SK-N-SH (cell line): Measurements from ENCODE around the gene SMCP. TPM values are rescaled to one million over a fixed set of nuclear protein-coding genes. Genes with fewer than 3 reads are reported as not detected.

Experiments
- CTCF ChIA-PET: fragments of 300-600, 350-600 bp; formaldehyde crosslinking; extraction: SDS; loops from one replicate; lab custom pipeline; 2021; lab: Yijun Ruan, JAX
- POLR2A ChIA-PET: fragments of 350-600 bp; sonication (Branson Sonifier 250); formaldehyde crosslinking; extraction: SDS; loops from one replicate; lab custom pipeline; 2020; ENCODE audit warnings: antibody characterized with exemption, inconsistent platforms; lab: Yijun Ruan, JAX
- DNase-seq: peaks from one replicate; pipeline ENCODE4 v3.0.0; 2012
- H2AFZ ChIP-seq: fragments of 200-600 bp; sonication (generic); 2 replicates; pipeline ENCODE4 v1.8.1; 2016; ENCODE audit warnings: antibody characterized with exemption, mild to moderate bottlenecking, low read depth
- H3F3A ChIP-seq: fragments of 200-600 bp; sonication (generic); replicated peaks from 2 replicates; pipeline ENCODE3; 2016; ENCODE audit warnings: antibody characterized with exemption, mild to moderate bottlenecking; ENCODE audit not compliant: insufficient read depth
- H3K27ac ChIP-seq, 2 experiments: fragments of 200-500 bp in 1 of 2; fragments of 200-600 bp in 1 of 2; sonication (Bioruptor generic) in 1 of 2; sonication (generic), shearing (Covaris generic) in 1 of 2; 2 replicates each; pipeline versions ENCODE4 v1.5.1 to v1.6.1; 2014 to 2016; ENCODE audit warnings: low read depth in 2 of 2, inconsistent platforms in 1 of 2, low read length in 1 of 2, mild to moderate bottlenecking in 1 of 2, mixed read lengths in 1 of 2
- H3K27me3 ChIP-seq: fragments of 200-600 bp; sonication (generic), shearing (Covaris generic); 2 replicates; pipeline ENCODE4 v1.6.1; 2016; ENCODE audit warnings: mixed run types; ENCODE audit not compliant: insufficient read depth
- H3K36me3 ChIP-seq, 2 experiments: fragments of 200-500 bp in 1 of 2; fragments of 200-600 bp in 1 of 2; sonication (Bioruptor generic) in 1 of 2; sonication (generic) in 1 of 2; replicated peaks in 1 of 2; 2 replicates each; pipeline versions ENCODE3 to v1.5.1; 2014 to 2016; ENCODE audit warnings: low read length in 1 of 2, mild to moderate bottlenecking in 1 of 2; ENCODE audit not compliant: insufficient read depth in 2 of 2, control insufficient read depth in 1 of 2
- H3K4me1 ChIP-seq, 2 experiments: fragments of 200-500 bp in 1 of 2; fragments of 200-600 bp in 1 of 2; sonication (Bioruptor generic) in 1 of 2; sonication (generic), shearing (Covaris generic) in 1 of 2; 2 replicates each; pipeline versions ENCODE4 v1.5.1 to v1.6.1; 2014 to 2016; ENCODE audit warnings: low read depth in 1 of 2, low read length in 1 of 2, mixed run types in 1 of 2; ENCODE audit not compliant: insufficient read depth in 2 of 2, control insufficient read depth in 1 of 2
- H3K4me2 ChIP-seq: fragments of 200-600 bp; sonication (generic), shearing (Covaris generic); 2 replicates; pipeline ENCODE4 v1.6.1; 2017; ENCODE audit warnings: mixed run types
- H3K4me3 ChIP-seq, 2 experiments: fragments of 200-500 bp in 1 of 2; fragments of 200-600 bp in 1 of 2; sonication (Bioruptor generic) in 1 of 2; sonication (generic), shearing (Covaris generic) in 1 of 2; 2 replicates each; pipeline versions ENCODE4 v1.5.1 to v1.8.1; 2014 to 2016; ENCODE audit warnings: low read depth in 2 of 2, inconsistent platforms in 1 of 2, low read length in 1 of 2, mild to moderate bottlenecking in 1 of 2, mixed read lengths in 1 of 2, moderate library complexity in 1 of 2
- H3K79me2 ChIP-seq: fragments of 200-600 bp; sonication (generic); 2 replicates; pipeline ENCODE4 v1.8.1; 2017; ENCODE audit warnings: mild to moderate bottlenecking; ENCODE audit not compliant: insufficient read depth
- H3K9ac ChIP-seq: fragments of 200-600 bp; sonication (generic); 2 replicates; pipeline ENCODE4 v1.6.1; 2017; ENCODE audit warnings: mixed run types
- H3K9me2 ChIP-seq: fragments of 200-600 bp; sonication (generic); 2 replicates; pipeline ENCODE4 v1.6.1; 2017; ENCODE audit warnings: mixed run types
- H3K9me3 ChIP-seq: fragments of 200-600 bp; sonication (generic); 2 replicates; pipeline ENCODE4 v1.6.1; 2017; ENCODE audit warnings: mixed run types, mild to moderate bottlenecking, moderate library complexity
- H4K20me1 ChIP-seq: fragments of 200-600 bp; sonication (generic); 2 replicates; pipeline ENCODE4 v1.6.1; 2017; ENCODE audit warnings: mild to moderate bottlenecking, mixed run types; ENCODE audit not compliant: insufficient read depth
- CTCF ChIP-seq: fragments of 200-600 bp; sonication (generic); IDR thresholded peaks from 2 replicates; pipeline ENCODE4 v1.6.1; 2017; ENCODE audit warnings: antibody characterized with exemption, mild to moderate bottlenecking, moderate library complexity
- EP300 ChIP-seq, 2 experiments: IDR thresholded peaks; 2 replicates each; pipeline versions ENCODE4 v1.4.0 to v1.6.1; 2012; ENCODE audit warnings: borderline replicate concordance in 1 of 2, low read depth in 1 of 2, low read length in 1 of 2
- FOSL2 ChIP-seq: IDR thresholded peaks from 2 replicates; pipeline ENCODE4 v1.4.0; 2012; ENCODE audit warnings: low read depth, mild to moderate bottlenecking, moderate library complexity, borderline replicate concordance
- FOXM1 ChIP-seq: IDR thresholded peaks from 2 replicates; pipeline ENCODE4 v1.4.0; 2012; ENCODE audit warnings: low read depth, mild to moderate bottlenecking
- MEF2A ChIP-seq: IDR thresholded peaks from 2 replicates; pipeline ENCODE4 v1.4.0; 2012; ENCODE audit warnings: low read depth, borderline replicate concordance
- NFIC ChIP-seq: IDR thresholded peaks from 2 replicates; pipeline ENCODE4 v1.4.0; 2012; ENCODE audit warnings: borderline replicate concordance
- NRF1 ChIP-seq: IDR thresholded peaks from 2 replicates; pipeline ENCODE4 v1.6.1; 2012; ENCODE audit warnings: low read depth, mild to moderate bottlenecking, low read length
- RAD21 ChIP-seq: IDR thresholded peaks from 2 replicates; pipeline ENCODE4 v1.6.1; 2012; ENCODE audit warnings: mild to moderate bottlenecking, low read length
- SMC3 ChIP-seq: IDR thresholded peaks from 2 replicates; pipeline ENCODE4 v1.6.1; 2012; ENCODE audit warnings: low read depth, low read length, improper control_type of control experiment
- TEAD4 ChIP-seq: IDR thresholded peaks from 2 replicates; pipeline ENCODE4 v1.4.0; 2012; ENCODE audit warnings: mild to moderate bottlenecking, borderline replicate concordance; ENCODE audit not compliant: insufficient read depth
- USF1 ChIP-seq: IDR thresholded peaks from 2 replicates; pipeline ENCODE4 v1.4.0; 2012; ENCODE audit warnings: low read depth, borderline replicate concordance
- WGBS: methylation state at CpG from one replicate; pipeline ENCODE4 v1.1.6; 2017; ENCODE audit warnings: low lambda C conversion rate; 5-methylcytosine and 5-hydroxymethylcytosine counted together
- polyA plus RNA-seq, 3 experiments: library from polyadenylated mRNA; depleted of rRNA; stranded (reverse); fragments of >200 nt; gene quantifications; 2 replicates each; pipeline ENCODE4 v1.2.3, GENCODE V29; 2012

The SMCP gene
- polyA plus RNA-seq, 1 of the 3 experiments (the other 2 are of a cell fraction): not detected

GRCh38 chr1:152864443-152864842 is 13.7 kb upstream of the SMCP start:
- no peak overlapping the region for H3K4me3 ChIP-seq
- no peaks in the 10 kb centered on the region for H3K9me2 ChIP-seq
- DNase-seq: no peak
- TF ChIP-seq MEF2A (no peak), FOSL2 (no peak)
- H3K9me3 ChIP-seq: no peaks in the 10 kb centered on the region
- POLR2A ChIA-PET: no interaction called here
- no peaks in the 10 kb centered on the region for H3K4me1 ChIP-seq
- no peaks in the 10 kb centered on the region for H3K79me2 ChIP-seq
- H3K27me3 ChIP-seq: no peaks in the 10 kb centered on the region; the same call in 1 of the 2 replicates
- CTCF ChIA-PET: no interaction called here
- H3K4me2 ChIP-seq: no peak overlapping the region
- no peak overlapping the region for H2AFZ ChIP-seq
- no peak overlapping the region for H3K9ac ChIP-seq
- no peaks in the 10 kb centered on the region for H3K36me3 ChIP-seq
- H3K27ac ChIP-seq: no peak overlapping the region
- H4K20me1 ChIP-seq: no peaks in the 10 kb centered on the region
- no peaks in the 10 kb centered on the region for H3F3A ChIP-seq

GRCh38 chr1:152866321-152866720 is 11.8 kb upstream of the SMCP start:
- DNase-seq: no peak
- Histone ChIP-seq H3K4me2 (no peak overlapping the region), H3K27ac (no peak overlapping the region), H3K79me2 (no peaks in the 10 kb centered on the region), H3K4me3 (no peak overlapping the region), H3K4me1 (no peaks in the 10 kb centered on the region), H2AFZ (no peak overlapping the region), H3K9ac (no peak overlapping the region), H3F3A (peaks cover 4% of the 10 kb centered on the region), H3K9me2 (no peaks in the 10 kb centered on the region), H4K20me1 (no peaks in the 10 kb centered on the region), H3K9me3 (no peaks in the 10 kb centered on the region), H3K36me3 (no peaks in the 10 kb centered on the region), H3K27me3 (no peaks in the 10 kb centered on the region; the same call in 1 of the 2 replicates)
- WGBS: 3% methylated on average over 2 of the region's 2 CpGs
- ChIA-PET CTCF (no interaction called here), POLR2A (no interaction called here)
- TF ChIP-seq NRF1 (no peak), FOXM1 (no peak), RAD21 (no peak), EP300 (IDR thresholded peaks at IDR 0.05; ENCODE audit: borderline replicate concordance in 1 of 2, low read depth in 1 of 2, low read length in 1 of 2) (no peak), TEAD4 (no peak)

GRCh38 chr1:152869808-152870419 is 8.2 kb upstream of the SMCP start:
- POLR2A ChIA-PET: no interaction called here
- peak; percentile 65 for DNase-seq
- 10% methylated on average over 9 of the region's 9 CpGs for WGBS

More at GRCh38 chr1:152869808-152870419, 8.2 kb upstream of the SMCP start:
- no peaks in the 10 kb centered on the region for H3K79me2 ChIP-seq
- TF ChIP-seq NFIC (no peak; the same call in 1 of the 2 replicates), SMC3 (peak; percentile 74), CTCF (peak; percentile 85), USF1 (no peak), RAD21 (peak; percentile 60)
- CTCF ChIA-PET: interaction anchor here (0.6 to 2.4 kb wide), 16 partner anchors 8 to 354 kb away, joined by 3 to 21 read pairs (median 4); partner anchors contain the start of genes LCE7A and SMCP
- peaks cover 14% of the 10 kb centered on the region for H3F3A ChIP-seq
- no peak overlapping the region for H3K4me2 ChIP-seq
- peaks cover 0 to 3% of the 10 kb centered on the region in 2 experiments; a peak in 1 of 4 replicates for H3K4me1 ChIP-seq
- H3K9me2 ChIP-seq: no peaks in the 10 kb centered on the region
- no peak overlapping the region for H3K27ac ChIP-seq
- H3K9ac ChIP-seq: no peak overlapping the region
- no peaks in the 10 kb centered on the region; the same call in 1 of the 2 replicates for H3K27me3 ChIP-seq
- no peaks in the 10 kb centered on the region for H4K20me1 ChIP-seq
- no peaks in the 10 kb centered on the region for H3K36me3 ChIP-seq
- H3K9me3 ChIP-seq: no peaks in the 10 kb centered on the region
- no peak overlapping the region for H3K4me3 ChIP-seq
- H2AFZ ChIP-seq: 0 out of 2 replicates have a peak overlapping the region, but pooled peaks have one; percentile 1
